NCI-H226 (cell line): ENCODE results near the gene ARHGAP22.
A peak's percentile ranks its signal among the peaks of the same experiment; 100 is the strongest.

Experiments used
- DNase-seq: peaks from one replicate; pipeline ENCODE4 v3.0.0-alpha.2; 2015

ARHGAP22 gene

DNA sequence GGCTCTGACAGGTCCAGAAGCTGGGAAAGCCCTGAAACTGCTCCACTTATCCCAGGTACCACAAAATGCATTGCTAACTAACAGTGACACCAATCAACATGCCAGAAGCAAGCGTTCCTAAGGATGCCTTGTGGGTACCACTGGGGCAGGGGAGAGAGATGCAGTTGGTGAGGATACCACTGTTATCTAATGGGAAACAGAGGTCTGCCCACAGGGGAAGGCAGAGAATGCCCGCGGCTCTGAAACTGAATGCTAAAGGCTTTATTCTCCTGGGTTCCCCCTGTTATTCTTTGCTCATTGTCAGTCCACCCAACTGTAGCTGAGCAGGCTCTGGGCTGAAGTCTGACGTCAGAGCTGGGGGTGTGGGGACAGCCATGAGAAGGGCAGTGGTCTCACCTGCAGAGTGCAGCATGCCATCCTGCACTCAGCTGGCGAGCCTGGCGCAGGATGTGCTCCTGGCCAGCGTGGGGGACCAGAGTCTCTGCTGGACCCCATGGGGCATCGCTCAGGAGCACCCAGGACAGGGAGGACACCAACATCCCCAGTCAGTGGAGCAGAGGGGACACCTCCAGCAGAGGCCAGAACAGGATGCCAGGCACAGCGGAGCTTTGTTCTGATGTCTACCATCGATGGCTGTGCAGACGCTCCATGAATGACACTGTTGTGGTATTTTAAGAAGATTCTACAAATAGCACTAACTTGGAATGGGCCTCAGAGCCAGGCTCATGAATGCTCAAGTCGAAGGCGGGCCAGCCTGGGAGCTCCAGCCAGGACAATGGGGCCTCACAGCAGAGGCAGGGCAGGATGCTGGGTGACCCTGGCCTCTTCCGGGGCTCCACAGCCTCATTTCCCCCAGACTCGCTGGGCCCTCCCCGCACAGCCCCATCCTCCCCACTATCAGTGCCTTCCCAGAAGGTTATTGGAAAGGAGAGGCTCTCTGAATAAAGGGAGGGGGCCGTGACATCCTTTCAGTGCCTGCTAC lies 95.8 kb downstream of the ARHGAP22 start:
- no peak for DNase-seq

DNA sequence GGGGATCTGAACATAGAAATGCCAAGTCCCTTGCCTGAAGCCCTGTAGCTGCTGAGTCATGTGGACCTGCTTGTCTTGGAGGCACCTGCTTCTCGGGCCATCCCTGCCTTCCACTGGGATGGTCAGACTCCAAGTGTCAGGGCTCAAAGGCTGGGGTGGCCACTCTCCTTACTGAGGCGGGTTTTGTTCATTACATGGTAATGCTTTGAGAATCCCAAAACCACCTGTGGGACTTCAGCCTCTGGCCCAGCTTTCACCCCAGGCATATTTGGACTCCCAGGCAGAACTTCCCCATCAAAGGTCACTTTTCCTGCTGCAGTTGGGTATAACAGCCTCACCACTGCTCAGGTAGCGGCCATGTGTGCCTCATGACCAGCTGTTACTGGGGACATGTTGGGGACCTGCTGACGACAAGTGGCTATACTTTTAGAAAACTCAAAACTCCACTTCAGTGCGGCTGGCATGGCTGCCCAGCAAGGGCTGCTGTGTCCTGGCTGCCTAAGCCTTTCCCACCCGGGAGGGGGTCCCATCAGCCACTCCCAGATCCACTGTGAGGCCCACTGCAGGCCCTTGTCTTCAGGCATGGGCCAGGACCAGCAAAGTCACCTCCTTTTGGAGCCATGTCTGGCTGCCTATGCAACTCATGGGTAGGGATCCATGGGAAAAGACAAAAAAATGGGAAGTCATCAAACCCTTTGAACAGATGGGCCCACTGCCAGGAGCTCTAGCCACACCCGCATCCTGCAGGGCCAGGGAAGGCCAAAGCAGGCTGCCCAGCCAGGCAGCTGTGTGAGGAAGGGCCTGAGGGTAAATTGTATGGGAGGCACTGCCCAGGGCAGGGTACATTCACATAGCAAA lies 96.7 kb downstream of the ARHGAP22 start:
- DNase-seq: no peak

- DNase-seq: no peak
These were observed 97.4 kb downstream of the ARHGAP22 start for GRCh38 chr10:48507494-48507893.

DNA sequence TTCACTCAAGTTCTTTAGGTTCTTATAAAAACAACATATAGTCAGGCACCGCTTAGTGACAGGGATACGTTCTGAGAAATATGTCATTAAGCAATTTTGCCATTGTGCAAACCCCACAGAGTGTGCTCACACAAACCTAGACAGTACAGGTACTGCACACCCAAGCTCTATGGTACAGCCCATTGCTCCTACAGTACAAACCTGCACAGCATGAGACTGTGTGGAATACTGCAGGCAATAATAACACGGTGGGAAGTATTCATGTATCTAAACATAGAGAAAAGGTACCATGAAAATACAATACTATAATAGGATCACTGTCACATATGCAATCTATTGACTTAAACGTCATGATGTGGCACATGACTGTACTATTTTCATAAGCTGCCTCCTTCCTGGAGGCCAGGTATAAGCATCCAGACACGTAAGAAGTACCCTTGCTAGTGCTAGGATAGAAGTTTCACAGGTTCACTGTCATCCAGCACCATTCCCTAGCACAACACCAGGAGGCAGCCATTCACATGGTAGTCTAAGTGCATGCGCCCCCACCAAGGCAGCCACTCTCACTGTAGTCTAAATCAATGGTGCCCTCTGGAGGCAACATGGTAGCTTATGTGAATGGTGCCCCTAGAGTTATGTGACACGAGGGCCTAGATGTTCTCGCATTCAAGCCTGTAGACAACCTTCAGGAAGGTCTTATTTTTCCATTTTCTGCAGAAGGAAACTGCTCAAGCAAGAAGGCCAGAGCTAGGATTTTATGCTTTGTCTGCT lies 98.5 kb downstream of the ARHGAP22 start:
- peak; percentile 39 for DNase-seq

DNA sequence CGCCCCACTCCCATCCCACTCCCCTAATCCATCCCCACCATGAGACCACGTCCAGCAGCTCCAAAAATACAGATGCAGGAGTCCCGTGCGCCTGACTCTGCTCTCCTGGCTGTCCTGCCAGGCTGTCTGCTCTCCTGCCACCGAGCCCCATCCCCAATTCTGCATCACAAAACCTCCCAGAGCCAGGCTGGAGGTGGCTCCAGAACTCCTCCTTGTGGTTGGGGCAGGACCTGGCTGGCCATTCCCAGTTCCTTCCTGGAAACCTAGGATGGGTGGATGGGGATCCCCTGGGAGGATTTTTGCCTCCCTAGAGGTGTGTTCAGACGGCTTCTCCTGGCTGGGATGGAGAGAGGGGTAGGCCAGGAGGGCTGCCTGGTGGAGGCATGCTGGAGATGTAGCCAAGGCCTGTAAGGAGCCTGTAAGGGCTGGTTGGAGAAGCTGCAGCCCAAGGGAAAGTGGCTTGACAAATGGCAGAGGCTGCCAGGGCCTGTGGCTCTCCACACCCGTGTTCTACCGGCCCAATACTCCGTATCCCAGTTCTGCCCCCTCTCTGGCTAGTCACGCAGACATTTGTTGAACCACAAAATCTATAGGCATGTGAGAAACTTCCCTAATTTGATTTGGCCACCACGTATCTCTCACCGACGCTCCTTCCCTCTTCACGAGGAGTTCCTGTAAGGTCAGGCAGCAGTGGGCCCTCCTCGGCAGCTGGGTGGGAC lies 99.3 kb downstream of the ARHGAP22 start:
- no peak for DNase-seq

DNA sequence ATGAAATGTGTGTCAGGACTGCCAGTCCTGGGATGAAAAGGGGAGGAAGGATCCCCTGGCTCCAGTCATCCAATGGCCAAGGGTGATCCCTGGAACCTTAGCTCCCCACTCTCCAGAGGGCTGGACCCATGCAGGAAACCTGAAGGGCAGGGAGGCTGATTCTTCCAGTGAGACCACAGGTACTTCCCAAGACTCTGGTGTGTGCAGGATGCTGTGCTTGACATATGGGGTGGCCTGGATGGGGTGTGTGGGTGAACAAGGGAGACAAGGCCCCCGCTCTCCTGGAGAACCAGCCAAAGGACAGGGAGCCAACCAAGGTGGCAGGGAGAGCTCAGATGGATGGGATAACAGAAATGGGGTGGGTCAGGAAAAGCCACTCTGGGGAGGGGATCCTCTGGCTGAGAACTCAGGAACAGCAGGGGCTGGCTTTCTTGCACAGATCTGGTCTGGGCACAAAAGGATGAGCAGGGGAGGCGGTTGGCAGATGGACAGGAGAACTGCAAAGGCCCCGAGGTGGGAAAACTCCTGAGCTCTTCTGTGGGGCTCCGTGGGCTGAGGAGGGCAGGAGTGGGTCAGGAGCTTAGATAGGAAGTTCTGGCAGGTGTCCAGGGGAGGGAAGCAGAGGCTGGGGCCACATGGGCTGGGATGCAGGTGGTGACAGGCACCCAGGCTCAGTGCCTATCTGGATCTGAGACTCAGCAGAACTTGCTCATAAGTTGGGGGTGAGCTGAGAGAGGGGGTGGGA lies 100.6 kb downstream of the ARHGAP22 start:
- no peak for DNase-seq

DNA sequence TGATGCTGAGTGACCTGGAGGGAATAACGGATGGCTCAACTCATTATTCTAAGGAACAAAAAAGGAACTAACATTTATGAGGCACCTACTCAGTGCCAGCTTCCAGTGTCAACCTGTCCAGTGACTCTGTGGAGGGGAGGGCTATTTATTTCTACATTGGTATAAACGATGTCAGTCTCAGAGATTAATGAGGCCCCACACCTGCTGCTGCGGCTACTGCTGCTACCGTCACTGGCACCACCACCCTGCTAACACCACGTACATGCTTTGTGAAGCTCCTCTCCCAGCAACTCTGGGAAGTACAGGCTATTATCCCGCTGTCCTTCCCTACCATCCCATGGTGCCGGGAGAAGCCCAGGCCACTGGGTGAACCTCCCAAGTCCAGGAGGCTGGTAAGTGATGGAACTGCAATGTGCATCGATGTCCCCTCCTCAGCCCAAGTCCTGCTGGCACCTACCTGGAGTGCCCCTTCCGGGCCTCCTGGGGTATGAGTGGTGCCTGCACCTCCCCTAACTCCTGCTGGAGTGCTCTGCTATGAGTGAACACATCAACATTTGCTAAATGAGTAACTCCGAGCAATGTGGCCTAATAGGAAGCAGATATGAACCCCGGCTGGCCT lies 101.5 kb downstream of the ARHGAP22 start:
- no peak for DNase-seq

DNA sequence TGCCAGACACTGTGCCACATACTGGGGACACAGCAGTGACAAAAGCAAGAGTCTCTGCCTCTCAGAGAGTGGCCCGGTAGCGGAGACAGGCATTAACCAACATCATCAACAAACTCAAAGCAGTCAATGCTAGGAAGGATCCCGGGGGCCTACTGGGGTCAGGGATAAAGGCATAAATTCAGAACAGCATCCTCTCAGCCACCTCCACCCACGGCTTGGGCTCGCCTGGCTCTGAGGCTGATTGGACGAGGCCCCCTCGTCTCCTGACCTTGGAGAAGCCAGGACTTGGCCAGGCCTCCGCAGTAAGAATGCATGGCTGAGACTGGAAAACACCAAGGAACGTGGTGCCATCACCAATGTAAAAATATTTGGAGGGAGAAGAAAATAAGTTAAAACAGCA lies 102.1 kb downstream of the ARHGAP22 start:
- DNase-seq: no peak

- no peak for DNase-seq
These were observed 102.8 kb downstream of the ARHGAP22 start for GRCh38 chr10:48501787-48502771.

- no peak for DNase-seq
These were observed 103.6 kb downstream of the ARHGAP22 start for GRCh38 chr10:48501226-48501625.

DNA sequence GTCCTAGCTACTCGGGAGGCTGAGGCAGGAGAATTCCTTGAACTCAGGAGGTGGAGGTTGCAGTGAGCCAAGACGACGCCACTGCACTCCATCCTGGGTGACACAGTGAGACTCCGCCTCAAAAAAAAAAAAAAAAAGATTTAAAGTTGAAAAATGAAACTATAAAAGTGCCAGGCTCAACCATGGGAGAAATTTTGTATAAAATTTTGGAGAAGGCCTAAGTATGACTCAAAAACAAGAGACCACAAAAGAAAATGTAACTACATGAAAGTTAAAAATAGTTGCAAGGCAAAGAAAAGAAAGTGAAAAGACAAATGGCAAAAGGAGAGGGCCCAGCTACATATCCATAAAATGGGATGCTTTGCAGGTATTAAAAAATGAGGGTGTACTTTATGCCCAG lies 104.1 kb downstream of the ARHGAP22 start:
- DNase-seq: no peak

- DNase-seq: no peak
These were observed 105.8 kb downstream of the ARHGAP22 start for GRCh38 chr10:48498940-48499510.

DNA sequence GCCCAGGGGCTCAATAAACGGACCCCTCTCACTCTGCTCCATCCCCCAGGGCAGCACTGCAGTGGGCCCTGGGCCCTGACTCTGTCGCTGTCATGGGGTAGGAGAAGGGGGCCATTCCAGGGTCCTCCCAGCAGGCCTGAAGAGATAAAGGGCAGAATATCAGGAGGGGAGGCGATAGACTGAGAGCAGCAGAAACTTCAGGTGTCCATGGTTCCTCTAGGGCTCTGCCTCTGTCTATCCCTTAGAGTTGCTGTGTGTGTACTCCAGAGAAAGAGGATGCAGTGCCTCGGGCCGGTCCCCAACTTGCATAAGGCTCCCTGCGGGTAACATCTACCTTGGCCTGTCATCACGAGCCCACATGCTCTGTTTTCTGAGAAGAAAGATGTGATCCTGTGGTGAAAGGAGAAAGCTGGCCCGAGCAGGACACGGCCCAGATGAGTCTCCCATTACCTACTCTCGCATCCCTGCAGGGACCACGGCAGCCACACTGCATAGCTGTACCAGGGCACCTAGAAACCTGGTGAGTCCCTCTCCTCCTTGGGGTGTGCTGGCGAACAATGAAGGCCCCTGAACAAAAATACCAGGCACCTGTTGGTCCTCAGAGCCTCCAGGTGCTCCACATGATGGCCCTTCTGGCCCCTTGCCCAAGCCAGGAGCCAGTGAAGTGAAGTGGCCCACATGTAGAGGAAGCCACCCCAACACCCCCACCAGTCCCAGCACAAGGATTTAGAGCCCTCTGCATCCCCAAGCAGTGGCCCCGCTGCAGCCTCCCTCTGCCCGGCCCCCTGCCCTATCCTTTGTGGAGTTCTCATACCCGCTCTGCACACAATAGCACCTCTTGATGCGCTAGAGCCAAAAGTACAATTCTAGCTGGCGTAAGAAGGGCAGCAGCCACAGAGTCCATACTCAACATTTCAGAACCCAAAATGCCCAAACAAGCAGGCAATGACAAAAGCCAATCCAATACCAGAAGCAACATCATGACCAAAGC lies 106.8 kb downstream of the ARHGAP22 start:
- no peak for DNase-seq

GRCh38 chr10:48496831-48497779 lies 107.8 kb downstream of the ARHGAP22 start:
- DNase-seq: peak; percentile 71

- DNase-seq: no peak
These were observed 108.6 kb downstream of the ARHGAP22 start for GRCh38 chr10:48496105-48496830.
